ENCODE measurements around the gene RIC8B. TPM values are rescaled to one million over a fixed set of nuclear protein-coding genes. Genes with fewer than 3 reads are reported as not detected.

RIC8B gene
- total RNA-seq, 1 donor from 2014 or later: 5.8 TPM

- DNase-seq: no peak
These were observed 67.2 kb downstream of the RIC8B start for GRCh38 chr12:106841510-106842302.

GRCh38 chr12:106845902-106846301 is 71.4 kb downstream of the RIC8B start:
- ChIA-PET POLR2A (no interaction called here), CTCF (no interaction called here)
- Mint-ChIP-seq H3K36me3 (ENCODE audit: low read depth) (peaks cover 6% of the 10 kb centered on the region), H3K27ac (no peak overlapping the region), H3K4me3 (no peak overlapping the region), H3K9me3 (no peaks in the 10 kb centered on the region), H3K27me3 (no peaks in the 10 kb centered on the region), H3K4me1 (no peaks in the 10 kb centered on the region)
- DNase-seq: no peak
- intact Hi-C loops (cut with micrococcal nuclease): loop anchor here (10.0 kb wide), 1 partner anchor 111 kb away; no protein-coding TSS in a partner anchor
- no peak for TF ChIP-seq CTCF (IDR thresholded peaks at IDR 0.05)
- no peak for ATAC-seq (ENCODE audit: low read depth)

More at GRCh38 chr12:106841510-106842302, 67.2 kb downstream of the RIC8B start:
- no peaks in the 10 kb centered on the region for H3K4me1 Mint-ChIP-seq
- no peak overlapping the region for H3K4me3 Mint-ChIP-seq
- no peak for TF ChIP-seq CTCF (IDR thresholded peaks at IDR 0.05)
- intact Hi-C loops (cut with micrococcal nuclease): loop anchor here (1.0 to 10.0 kb wide), 6 partner anchors 78 to 1419 kb away; partner anchors contain the start of gene POLR3B
- CTCF ChIA-PET: interaction anchor here (0.7 to 3.6 kb wide), 11 partner anchors 77 to 487 kb away, joined by 3 to 25 read pairs (median 5); partner anchors contain the start of gene POLR3B
- ATAC-seq (ENCODE audit: low read depth): no peak
- no peaks in the 10 kb centered on the region for H3K9me3 Mint-ChIP-seq
- POLR2A ChIA-PET: interaction anchor here (0.5 kb wide), 1 partner anchor 31 kb away, joined by 4 read pairs; no protein-coding TSS in a partner anchor
- no peaks in the 10 kb centered on the region for H3K27me3 Mint-ChIP-seq
- no peak overlapping the region for H3K27ac Mint-ChIP-seq
- H3K36me3 Mint-ChIP-seq (ENCODE audit: low read depth): peaks cover 2% of the 10 kb centered on the region

GRCh38 chr12:106847861-106848260 is 73.4 kb downstream of the RIC8B start:
- peaks cover 6% of the 10 kb centered on the region for H3K36me3 Mint-ChIP-seq (ENCODE audit: low read depth)
- H3K9me3 Mint-ChIP-seq: no peaks in the 10 kb centered on the region
- no peaks in the 10 kb centered on the region for H3K27me3 Mint-ChIP-seq
- DNase-seq (no peak), ATAC-seq (ENCODE audit: low read depth) (no peak)
- no peaks in the 10 kb centered on the region for H3K4me1 Mint-ChIP-seq
- H3K4me3 Mint-ChIP-seq: no peak overlapping the region
- intact Hi-C loops (cut with micrococcal nuclease): loop anchor here (10.0 kb wide), 1 partner anchor 113 kb away; no protein-coding TSS in a partner anchor
- ChIA-PET CTCF (no interaction called here), POLR2A (no interaction called here)
- TF ChIP-seq CTCF (IDR thresholded peaks at IDR 0.05): no peak
- H3K27ac Mint-ChIP-seq: no peak overlapping the region

- Mint-ChIP-seq H3K27ac (no peak overlapping the region), H3K4me1 (no peaks in the 10 kb centered on the region), H3K9me3 (no peaks in the 10 kb centered on the region), H3K27me3 (no peaks in the 10 kb centered on the region), H3K36me3 (ENCODE audit: low read depth) (peaks cover 4% of the 10 kb centered on the region), H3K4me3 (no peak overlapping the region)
- POLR2A ChIA-PET: no interaction called here
- TF ChIP-seq CTCF (IDR thresholded peaks at IDR 0.05): no peak
- ATAC-seq (ENCODE audit: low read depth) (no peak), DNase-seq (no peak)
- CTCF ChIA-PET: no interaction called here
- intact Hi-C loops (cut with micrococcal nuclease): no loop called here
These were observed 76.8 kb downstream of the RIC8B start for GRCh38 chr12:106851306-106851705.

- Mint-ChIP-seq H3K4me1 (no peaks in the 10 kb centered on the region), H3K36me3 (ENCODE audit: low read depth) (peaks cover 10% of the 10 kb centered on the region), H3K9me3 (no peaks in the 10 kb centered on the region), H3K4me3 (no peak overlapping the region), H3K27ac (no peak overlapping the region), H3K27me3 (no peaks in the 10 kb centered on the region)
- POLR2A ChIA-PET: no interaction called here
- no peak for TF ChIP-seq CTCF (IDR thresholded peaks at IDR 0.05)
- DNase-seq (no peak), ATAC-seq (ENCODE audit: low read depth) (no peak)
- CTCF ChIA-PET: no interaction called here
- intact Hi-C loops (cut with micrococcal nuclease): no loop called here
These were observed 80.2 kb downstream of the RIC8B start for GRCh38 chr12:106854723-106855122.
